K562 (cell line): ENCODE results near the gene AP1G2.

ENCODE experiments used
- CHCHD3 ChIP-seq: fragments of 250-450 bp; sonication (Bioruptor Pico); IDR thresholded peaks from 2 replicates; pipeline ENCODE4 v2.1.2; 2022; ENCODE audit warnings: mild to moderate bottlenecking
- PHB ChIP-seq: fragments of 250-450 bp; sonication (Bioruptor Pico); IDR thresholded peaks from 2 replicates; pipeline ENCODE4 v1.5.0; 2021

GRCh38 chr14:23529016-23529415, 38.6 kb downstream of the AP1G2 start:
- TF ChIP-seq PHB (CRISPR knock-in tag) (no peak), CHCHD3 (CRISPR knock-in tag) (no peak)
